H1 (cell line): ENCODE data around the gene EVC2. TPM values are rescaled to one million over a fixed set of nuclear protein-coding genes. Genes with fewer than 3 reads are reported as not detected.

Experiments used
- CTCF ChIA-PET: fragments of 300-600 bp; sonication (Branson Sonifier 250); formaldehyde crosslinking; loops from one replicate; lab custom pipeline; 2021; ENCODE audit not compliant: partially characterized antibody; lab: Charles Lee
- POLR2A ChIA-PET: fragments of 300-600 bp; sonication (Branson Sonifier 250); formaldehyde crosslinking; loops from one replicate; lab custom pipeline; 2021; ENCODE audit warnings: inconsistent platforms; ENCODE audit not compliant: partially characterized antibody; lab: Charles Lee
- DNase-seq, 2 experiments: peaks; one replicate each; pipeline versions ENCODE4 v3.0.0 to v3.0.0-alpha.2; 2010 to 2022; ENCODE audit warnings: low spot score in 2 of 2, low read depth in 1 of 2, mixed read lengths in 1 of 2
- FAIRE-seq: peaks from 2 replicates; lab custom pipeline; 2011; peaks lifted over from hg19 to GRCh38; lab: Jason Lieb, UNC
- H2AFZ ChIP-seq: 2 replicates; pipeline ENCODE4 v1.8.1; 2012; ENCODE audit warnings: low read length, inconsistent platforms
- H2AK5ac ChIP-seq: 2 replicates; pipeline ENCODE4 v1.6.1; 2013; ENCODE audit warnings: low read depth, low read length
- H2BK120ac ChIP-seq: replicated peaks from 2 replicates; pipeline ENCODE3; 2013; ENCODE audit warnings: low read depth, low read length, inconsistent platforms
- H2BK12ac ChIP-seq: 2 replicates; pipeline ENCODE4 v1.6.1; 2013; ENCODE audit warnings: low read depth, low read length
- H2BK15ac ChIP-seq: 2 replicates; pipeline ENCODE4 v1.6.1; 2013; ENCODE audit warnings: low read length
- H2BK20ac ChIP-seq: 2 replicates; pipeline ENCODE4 v1.6.1; 2013; ENCODE audit warnings: low read length
- H2BK5ac ChIP-seq: 2 replicates; pipeline ENCODE4 v1.6.1; 2013; ENCODE audit warnings: low read depth, low read length
- H3K14ac ChIP-seq: 2 replicates; pipeline ENCODE4 v1.6.1; 2013; ENCODE audit warnings: inconsistent platforms; ENCODE audit not compliant: insufficient read length
- H3K18ac ChIP-seq: 2 replicates; pipeline ENCODE4 v1.6.1; 2013; ENCODE audit warnings: low read length; ENCODE audit errors: extremely low read depth
- H3K23ac ChIP-seq: 2 replicates; pipeline ENCODE4 v1.6.1; 2013; ENCODE audit warnings: inconsistent platforms; ENCODE audit not compliant: insufficient read length
- H3K23me2 ChIP-seq: 2 replicates; pipeline ENCODE4 v1.6.1; 2013; ENCODE audit warnings: low read depth, low read length
- H3K27ac ChIP-seq: 2 replicates; pipeline ENCODE4 v1.6.1; 2011; ENCODE audit warnings: low read depth, low read length, inconsistent platforms
- H3K27me3 ChIP-seq, 4 experiments: replicated peaks in 1 of 4; 1 replicate in 1 of 4; 2 replicates in 3 of 4; pipeline versions ENCODE4 v1.6.1 to v1.8.1; 2011 to 2013; ENCODE audit warnings: low read length in 3 of 4, mild to moderate bottlenecking in 3 of 4, inconsistent platforms in 2 of 4, mixed read lengths in 2 of 4, moderate library complexity in 1 of 4; ENCODE audit not compliant: control insufficient read depth in 3 of 4, insufficient read depth in 3 of 4; ENCODE audit errors: extremely low read depth in 1 of 4
- H3K36me3 ChIP-seq, 4 experiments: 2 replicates each; pipeline versions ENCODE4 v1.6.1 to v1.8.1; 2011 to 2013; ENCODE audit warnings: mild to moderate bottlenecking in 4 of 4, low read length in 3 of 4, moderate library complexity in 2 of 4, control low read depth in 1 of 4, inconsistent platforms in 1 of 4; ENCODE audit not compliant: insufficient read depth in 4 of 4, control insufficient read depth in 2 of 4
- H3K4ac ChIP-seq: replicated peaks from 2 replicates; pipeline ENCODE3; 2013; ENCODE audit warnings: low read length, low read depth, mixed read lengths, inconsistent platforms; ENCODE audit not compliant: insufficient read length
- H3K4me1 ChIP-seq, 4 experiments: replicated peaks in 1 of 4; 1 replicate in 1 of 4; 2 replicates in 3 of 4; pipeline versions ENCODE4 v1.6.1 to v1.8.1; 2011 to 2013; ENCODE audit warnings: low read length in 3 of 4, inconsistent platforms in 2 of 4, mixed read lengths in 1 of 4; ENCODE audit not compliant: insufficient read depth in 4 of 4, control insufficient read depth in 3 of 4
- H3K4me2 ChIP-seq, 2 experiments: 2 replicates each; pipeline versions ENCODE4 v1.6.1 to v1.8.1; 2011 to 2013; ENCODE audit warnings: low read depth in 2 of 2, low read length in 2 of 2, control low read depth in 1 of 2, inconsistent platforms in 1 of 2, mild to moderate bottlenecking in 1 of 2; ENCODE audit not compliant: insufficient read depth in 1 of 2
- H3K4me3 ChIP-seq, 4 experiments: fragments of 200-600, 300-600 bp in 1 of 4; sonication (generic), shearing (Covaris generic), sonication (Bioruptor Twin) in 1 of 4; 2 replicates each; pipeline versions ENCODE4 v1.5.1 to v1.8.1; 2011 to 2016; ENCODE audit warnings: low read length in 4 of 4, low read depth in 3 of 4, control low read depth in 2 of 4, inconsistent platforms in 2 of 4, mild to moderate bottlenecking in 2 of 4, mixed read lengths in 1 of 4, moderate library complexity in 1 of 4; ENCODE audit not compliant: insufficient read depth in 2 of 4; ENCODE audit errors: extremely low read depth in 1 of 4
- H3K56ac ChIP-seq: replicated peaks from 2 replicates; pipeline ENCODE3; 2013; ENCODE audit warnings: low read depth, mild to moderate bottlenecking, mixed read lengths, low read length, inconsistent platforms; ENCODE audit not compliant: insufficient read length
- H3K79me1 ChIP-seq: 2 replicates; pipeline ENCODE4 v1.6.1; 2013; ENCODE audit warnings: low read depth, low read length, control low read depth
- H3K79me2 ChIP-seq, 2 experiments: 2 replicates each; pipeline versions ENCODE4 v1.6.1 to v1.8.1; 2012 to 2013; ENCODE audit warnings: low read length in 2 of 2, mild to moderate bottlenecking in 2 of 2, inconsistent platforms in 1 of 2; ENCODE audit not compliant: insufficient read depth in 2 of 2, control insufficient read depth in 1 of 2
- H3K9ac ChIP-seq, 4 experiments: replicated peaks in 1 of 4; 1 replicate in 1 of 4; 2 replicates in 3 of 4; pipeline versions ENCODE4 v1.6.1 to v1.8.1; 2011 to 2013; ENCODE audit warnings: low read depth in 3 of 4, low read length in 3 of 4, control low read depth in 2 of 4, mild to moderate bottlenecking in 2 of 4, moderate library complexity in 2 of 4, inconsistent platforms in 1 of 4; ENCODE audit errors: extremely low read depth in 1 of 4
- H3K9me3 ChIP-seq, 2 experiments: 2 replicates each; pipeline versions ENCODE4 v1.6.1 to v1.8.1; 2012 to 2013; ENCODE audit warnings: mild to moderate bottlenecking in 2 of 2, moderate library complexity in 2 of 2, control low read depth in 1 of 2, inconsistent platforms in 1 of 2, low read depth in 1 of 2, low read length in 1 of 2, mixed read lengths in 1 of 2; ENCODE audit not compliant: insufficient read depth in 2 of 2
- H4K20me1 ChIP-seq, 2 experiments: replicated peaks in 1 of 2; 2 replicates each; pipeline versions ENCODE3 to v1.8.1; 2011 to 2013; ENCODE audit warnings: inconsistent platforms in 2 of 2, low read length in 2 of 2, mild to moderate bottlenecking in 1 of 2; ENCODE audit not compliant: insufficient read depth in 2 of 2, control insufficient read depth in 1 of 2
- H4K5ac ChIP-seq: 2 replicates; pipeline ENCODE4 v1.6.1; 2013; ENCODE audit warnings: low read length, low read depth, mixed read lengths, inconsistent platforms; ENCODE audit not compliant: insufficient read length
- H4K8ac ChIP-seq: 2 replicates; pipeline ENCODE4 v1.8.0; 2013; ENCODE audit warnings: mild to moderate bottlenecking, moderate library complexity, low read length, inconsistent platforms; ENCODE audit not compliant: insufficient read depth; ENCODE audit errors: extremely low read depth
- H4K91ac ChIP-seq: replicated peaks from 2 replicates; pipeline ENCODE3; 2013; ENCODE audit warnings: low read length, mixed read lengths, inconsistent platforms; ENCODE audit not compliant: insufficient read length
- ASH2L ChIP-seq: fragments of 200-600, 300-600 bp; sonication (generic); IDR thresholded peaks from one replicate; pipeline ENCODE4 v1.7.1; 2017; ENCODE audit warnings: low read length
- NRF1 ChIP-seq: IDR thresholded peaks from 2 replicates; pipeline ENCODE4 v1.6.1; 2011; ENCODE audit warnings: mild to moderate bottlenecking, low read depth, low read length, improper control_type of control experiment
- RBBP5 ChIP-seq: IDR thresholded peaks from 2 replicates; pipeline ENCODE4 v1.7.1; 2012; ENCODE audit warnings: low read depth, mild to moderate bottlenecking, inconsistent platforms, low read length, moderate library complexity, borderline replicate concordance
- RNF2 ChIP-seq: fragments of 200-900, 300-1000 bp; sonication (generic); IDR thresholded peaks from 2 replicates; pipeline ENCODE4 v1.7.1; 2016; ENCODE audit warnings: borderline replicate concordance, low read depth, mild to moderate bottlenecking, antibody characterized with exemption, low read length; ENCODE audit not compliant: poor library complexity, severe bottlenecking; ENCODE audit errors: missing control alignments
- SIN3A ChIP-seq, 2 experiments: IDR thresholded peaks in 1 of 2; conservative IDR thresholded peaks in 1 of 2; 2 replicates each; pipeline ENCODE4 v1.6.1; 2011 to 2012; ENCODE audit warnings: low read length in 2 of 2, improper control_type of control experiment in 1 of 2, low read depth in 1 of 2, mild to moderate bottlenecking in 1 of 2
- SIX5 ChIP-seq: IDR thresholded peaks from 2 replicates; pipeline ENCODE4 v1.6.1; 2011; ENCODE audit warnings: mild to moderate bottlenecking, low read depth, low read length
- SUZ12 ChIP-seq: fragments of 200-600 bp; sonication (generic); IDR thresholded peaks from 2 replicates; pipeline ENCODE4 v1.6.1; 2012; ENCODE audit warnings: mild to moderate bottlenecking, inconsistent platforms, low read length, moderate library complexity, mixed read lengths
- TEAD4 ChIP-seq: IDR thresholded peaks from 2 replicates; pipeline ENCODE4 v1.6.1; 2012; ENCODE audit warnings: low read depth, low read length, inconsistent platforms, mixed read lengths
- ZNF274 ChIP-seq: IDR thresholded peaks from 2 replicates; pipeline ENCODE4 v1.7.0; 2012; ENCODE audit warnings: low read length, borderline replicate concordance; ENCODE audit errors: extremely low read depth
- WGBS, 2 experiments: shearing (Covaris generic) in 1 of 2; methylation state at CpG; one replicate each; pipeline versions ENCODE4 v1.1.6 to v1.1.7; 2013 to 2015; ENCODE audit warnings: low lambda C conversion rate in 2 of 2, mixed read lengths in 2 of 2, inconsistent platforms in 1 of 2, low coverage in 1 of 2, missing lambda C conversion rate in 1 of 2; ENCODE audit not compliant: insufficient replicate concordance in 2 of 2, insufficient coverage in 1 of 2, insufficient read length in 1 of 2; ENCODE audit errors: extremely low coverage in 1 of 2, missing lambda C conversion rate in 1 of 2; 5-methylcytosine and 5-hydroxymethylcytosine counted together
- polyA plus RNA-seq, 7 experiments: library from polyadenylated mRNA; depleted of rRNA in 3 of 7; stranded (reverse) in 5 of 7; unstranded in 2 of 7; fragments of >200 nt in 5 of 7; fragments of 200-250 nt in 2 of 7; gene quantifications; 1 replicate in 5 of 7; 2 replicates in 1 of 7; 4 replicates in 1 of 7; pipeline versions ENCODE4 v1.2.1 to v1.2.3, GENCODE V29; 2011 to 2013; ENCODE audit warnings: missing spikeins in 2 of 7, mixed read lengths in 2 of 7
- total RNA-seq: library from RNA; stranded (reverse); fragmentation: NEBNext Ultra II Directional; extraction: Animal tissue kit (Norgen Biotek cat#: 25700); gene quantifications from 2 replicates; pipeline ENCODE4 v1.2.1, GENCODE V29; 2021

Gene EVC2
- total and polyA plus RNA-seq, 2 of the 8 experiments (the other 6 are each of a cell fraction or from before 2014, with no cell fraction given) = 0.73 to 5.9 TPM

DNA sequence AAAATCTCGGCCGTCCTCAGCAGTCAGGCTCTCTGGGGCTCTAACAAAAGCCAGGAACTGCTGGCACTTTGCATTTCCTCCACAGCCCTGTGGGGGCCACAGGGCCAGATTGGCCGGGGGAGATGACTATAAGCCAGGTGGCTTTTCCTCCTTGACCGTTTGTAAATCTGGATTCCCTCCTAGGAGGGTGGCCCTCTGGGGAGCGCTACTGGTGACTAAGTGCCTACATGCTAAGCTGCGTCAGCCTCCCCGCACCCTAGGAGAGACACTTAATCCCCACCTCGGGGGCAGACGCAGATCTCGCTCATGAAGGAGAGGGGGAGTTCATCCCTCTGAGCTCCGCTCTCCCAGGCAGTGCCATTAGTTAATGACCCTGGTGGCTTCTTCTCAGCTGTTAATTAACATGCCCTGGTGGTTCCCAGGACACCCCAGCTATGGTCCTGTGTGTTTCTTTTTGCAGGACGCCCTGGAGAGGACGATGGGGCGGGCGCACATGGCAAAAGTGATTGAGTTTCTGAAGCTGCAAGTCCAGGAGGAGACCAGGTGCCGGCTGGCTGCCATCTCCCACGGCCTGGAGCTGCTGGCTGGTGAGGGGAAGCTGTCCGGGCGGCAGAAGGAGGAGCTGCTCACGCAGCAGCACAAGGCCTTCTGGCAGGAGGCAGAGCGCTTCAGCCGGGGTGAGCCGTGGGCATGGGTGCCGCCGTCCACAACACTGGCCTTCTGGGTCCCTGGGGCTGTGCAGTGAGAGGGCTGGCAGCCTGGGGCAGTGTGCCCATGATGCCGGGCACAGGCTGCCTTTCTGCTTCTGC is 44.2 kb upstream of the EVC2 start:
- DNase-seq = peak; percentile 46 to 74
- TF ChIP-seq SIN3A (conservative IDR thresholded peaks at IDR 0.05 in 1 of 2, IDR thresholded peaks at IDR 0.05 in 1 of 2; ENCODE audit: low read depth in 1 of 2, low read length in 2 of 2) = no peak
- TF ChIP-seq RNF2 = no peak
- TF ChIP-seq SUZ12 = no peak
- no peak for TF ChIP-seq SIX5
- no peak for TF ChIP-seq ZNF274
- no peak for TF ChIP-seq TEAD4
- TF ChIP-seq ASH2L = peak; percentile 26
- no peak for TF ChIP-seq NRF1
- TF ChIP-seq RBBP5 = no peak

More for the DNA sequence above, 44.2 kb upstream of the EVC2 start:
- H4K5ac ChIP-seq = peak overlapping the region; percentile 70
- ChIA-PET POLR2A (interaction anchor here (0.7 kb wide), 1 partner anchor 653 kb away, joined by 3 read pairs; no protein-coding TSS in a partner anchor), CTCF (interaction anchor here (0.8 to 2.0 kb wide), 7 partner anchors 14 to 289 kb away, joined by 3 to 7 read pairs (median 3); no protein-coding TSS in a partner anchor)
- peak overlapping the region; percentile 89 for H2BK120ac ChIP-seq
- peak overlapping the region in 3 of 4 experiments; percentile 3 to 37 (median 14); a peak in 4 of 8 replicates for H3K4me3 ChIP-seq
- 41% methylated on average over 21 of the region's 26 CpGs; no CpG with 5 or more reads in 1 of the 2 experiments for WGBS, 2 experiments
- FAIRE-seq = peak; percentile 48
- H3K4ac ChIP-seq = peak overlapping the region; percentile 96
- peaks cover 0 to 22% (median 18%) of the 10 kb centered on the region in 4 experiments; a peak in 6 of 7 replicates for H3K4me1 ChIP-seq
- peak overlapping the region; percentile 76 for H4K8ac ChIP-seq
- H2BK15ac ChIP-seq = no peak overlapping the region
- peaks cover 4% of the 10 kb centered on the region; the same call in 1 of the 2 replicates for H3K23me2 ChIP-seq
- peaks cover 2 to 8% (median 7%) of the 10 kb centered on the region in 4 experiments; a peak in 4 of 8 replicates for H3K36me3 ChIP-seq
- H3K9ac ChIP-seq = peak overlapping the region in 1 of 4 experiments; percentile 13; a peak in 1 of 7 replicates
- H3K18ac ChIP-seq = peak overlapping the region; percentile 94
- H2AK5ac ChIP-seq = peak overlapping the region; percentile 54; the same call in 1 of the 2 replicates
- no peak overlapping the region for H3K23ac ChIP-seq
- H3K4me2 ChIP-seq = peak overlapping the region; percentile 50 to 60
- H3K56ac ChIP-seq = no peak overlapping the region
- no peaks in the 10 kb centered on the region for H4K20me1 ChIP-seq
- peak overlapping the region; percentile 96 for H2BK5ac ChIP-seq
- no peaks in the 10 kb centered on the region for H3K9me3 ChIP-seq
- H4K91ac ChIP-seq = peak overlapping the region; percentile 99
- H3K79me2 ChIP-seq = no peaks in the 10 kb centered on the region
- no peaks in the 10 kb centered on the region for H3K79me1 ChIP-seq
- peak overlapping the region; percentile 60; the same call in 1 of the 2 replicates for H2BK12ac ChIP-seq
- peaks cover 0 to 2% (median 0%) of the 10 kb centered on the region in 4 experiments; a peak in 1 of 7 replicates for H3K27me3 ChIP-seq
- peak overlapping the region; percentile 40; the same call in 1 of the 2 replicates for H3K27ac ChIP-seq
- peak overlapping the region; percentile 75; the same call in 1 of the 2 replicates for H2BK20ac ChIP-seq
- no peak overlapping the region for H3K14ac ChIP-seq
- H2AFZ ChIP-seq = 0 out of 2 replicates have a peak overlapping the region, but pooled peaks have one; percentile 1
